ENCODE data around the gene PIP4K2A. TPM values are rescaled to one million over a fixed set of nuclear protein-coding genes. Genes with fewer than 3 reads are reported as not detected.
A peak's percentile ranks its signal among the peaks of the same experiment; 100 is the strongest.
"Not testable (repeated sequence)": the region's sequence is repeated elsewhere in the genome, so short reads cannot be mapped to it uniquely, and the experiment has no call there.

Gene PIP4K2A
- total and polyA plus RNA-seq, 4 donors = 38.9 to 60.4 (median 42.4) TPM

- no peak for DNase-seq (ENCODE audit: low read depth in 4 of 6, low spot score in 6 of 6)
- no peak overlapping the region for H3K27ac ChIP-seq (ENCODE audit: low read depth, low read length)
- H3K4me1 ChIP-seq (ENCODE audit: control insufficient read depth, insufficient read depth, low read length) = no peaks in the 10 kb centered on the region
- H3K27me3 ChIP-seq (ENCODE audit: control insufficient read depth, insufficient read depth, low read length) = peaks cover 4% of the 10 kb centered on the region
- H3K9me3 ChIP-seq (ENCODE audit: control insufficient read depth, insufficient read depth, low read length) = no peaks in the 10 kb centered on the region
- no peak overlapping the region for H3K4me3 ChIP-seq (ENCODE audit: low read depth, low read length)
- no peaks in the 10 kb centered on the region for H3K36me3 ChIP-seq (ENCODE audit: control insufficient read depth, insufficient read depth, low read length)
- 71% methylated on average over 1 of the region's 2 CpGs for WGBS (ENCODE audit: insufficient coverage)
Measured at GRCh38 chr10:22501863-22502262, 212.5 kb downstream of the PIP4K2A start.

- Histone ChIP-seq H3K36me3 (ENCODE audit: control insufficient read depth, insufficient read depth, low read length) (no peaks in the 10 kb centered on the region), H3K27me3 (ENCODE audit: control insufficient read depth, insufficient read depth, low read length) (peaks cover 4% of the 10 kb centered on the region), H3K27ac (ENCODE audit: low read depth, low read length) (no peak overlapping the region), H3K4me1 (ENCODE audit: control insufficient read depth, insufficient read depth, low read length) (no peaks in the 10 kb centered on the region), H3K4me3 (ENCODE audit: low read depth, low read length) (no peak overlapping the region), H3K9me3 (ENCODE audit: control insufficient read depth, insufficient read depth, low read length) (no peaks in the 10 kb centered on the region)
- no CpG with 5 or more reads among the region's 3 CpGs for WGBS (ENCODE audit: insufficient coverage)
- peak in 1 of 6 donors; percentile 32 for DNase-seq (ENCODE audit: low read depth in 4 of 6, low spot score in 6 of 6)
Measured at GRCh38 chr10:22501413-22501812, 213.0 kb downstream of the PIP4K2A start.

- Histone ChIP-seq H3K27me3 (ENCODE audit: control insufficient read depth, insufficient read depth, low read length) (peaks cover 4% of the 10 kb centered on the region), H3K36me3 (ENCODE audit: control insufficient read depth, insufficient read depth, low read length) (no peaks in the 10 kb centered on the region), H3K9me3 (ENCODE audit: control insufficient read depth, insufficient read depth, low read length) (no peaks in the 10 kb centered on the region), H3K4me1 (ENCODE audit: control insufficient read depth, insufficient read depth, low read length) (no peaks in the 10 kb centered on the region), H3K27ac (ENCODE audit: low read depth, low read length) (no peak overlapping the region), H3K4me3 (ENCODE audit: low read depth, low read length) (no peak overlapping the region)
- WGBS (ENCODE audit: insufficient coverage) = 21% methylated on average over 5 of the region's 7 CpGs
- peak in 3 of 6 donors; percentile 22 to 71 (median 57) for DNase-seq (ENCODE audit: low read depth in 4 of 6, low spot score in 6 of 6)
Measured at GRCh38 chr10:22500656-22501340, 213.6 kb downstream of the PIP4K2A start.

GRCh38 chr10:22499973-22500372, 214.4 kb downstream of the PIP4K2A start:
- WGBS (ENCODE audit: insufficient coverage) = no CpG with 5 or more reads among the region's 2 CpGs
- DNase-seq (ENCODE audit: low read depth in 4 of 6, low spot score in 6 of 6); H3K27me3 ChIP-seq (ENCODE audit: control insufficient read depth, insufficient read depth, low read length); H3K9me3 ChIP-seq (ENCODE audit: control insufficient read depth, insufficient read depth, low read length); H3K4me3 ChIP-seq (ENCODE audit: low read depth, low read length); H3K27ac ChIP-seq (ENCODE audit: low read depth, low read length); H3K36me3 ChIP-seq (ENCODE audit: control insufficient read depth, insufficient read depth, low read length); H3K4me1 ChIP-seq (ENCODE audit: control insufficient read depth, insufficient read depth, low read length): not testable (repeated sequence)

- peaks cover 2% of the 10 kb centered on the region for H3K27me3 ChIP-seq (ENCODE audit: control insufficient read depth, insufficient read depth, low read length)
- no peak overlapping the region for H3K27ac ChIP-seq (ENCODE audit: low read depth, low read length)
- H3K9me3 ChIP-seq (ENCODE audit: control insufficient read depth, insufficient read depth, low read length) = no peaks in the 10 kb centered on the region
- 87% methylated on average over 3 of the region's 3 CpGs for WGBS (ENCODE audit: insufficient coverage)
- no peaks in the 10 kb centered on the region for H3K4me1 ChIP-seq (ENCODE audit: control insufficient read depth, insufficient read depth, low read length)
- H3K36me3 ChIP-seq (ENCODE audit: control insufficient read depth, insufficient read depth, low read length) = no peaks in the 10 kb centered on the region
- no peak for DNase-seq (ENCODE audit: low read depth in 4 of 6, low spot score in 6 of 6)
- H3K4me3 ChIP-seq (ENCODE audit: low read depth, low read length) = no peak overlapping the region
Measured at GRCh38 chr10:22495396-22495795, 219.0 kb downstream of the PIP4K2A start.

GRCh38 chr10:22494007-22494406, 220.4 kb downstream of the PIP4K2A start:
- WGBS (ENCODE audit: insufficient coverage) = 89% methylated on average over 2 of the region's 3 CpGs
- no peaks in the 10 kb centered on the region for H3K36me3 ChIP-seq (ENCODE audit: control insufficient read depth, insufficient read depth, low read length)
- DNase-seq (ENCODE audit: low read depth in 4 of 6, low spot score in 6 of 6) = no peak
- peaks cover 2% of the 10 kb centered on the region for H3K27me3 ChIP-seq (ENCODE audit: control insufficient read depth, insufficient read depth, low read length)
- no peak overlapping the region for H3K27ac ChIP-seq (ENCODE audit: low read depth, low read length)
- H3K4me3 ChIP-seq (ENCODE audit: low read depth, low read length) = no peak overlapping the region
- no peaks in the 10 kb centered on the region for H3K9me3 ChIP-seq (ENCODE audit: control insufficient read depth, insufficient read depth, low read length)
- H3K4me1 ChIP-seq (ENCODE audit: control insufficient read depth, insufficient read depth, low read length) = no peaks in the 10 kb centered on the region

GRCh38 chr10:22491931-22492615, 222.3 kb downstream of the PIP4K2A start:
- WGBS (ENCODE audit: insufficient coverage) = 78% methylated on average over 1 of the region's 2 CpGs
- no peaks in the 10 kb centered on the region for H3K4me1 ChIP-seq (ENCODE audit: control insufficient read depth, insufficient read depth, low read length)
- DNase-seq (ENCODE audit: low read depth in 4 of 6, low spot score in 6 of 6) = no peak
- no peaks in the 10 kb centered on the region for H3K36me3 ChIP-seq (ENCODE audit: control insufficient read depth, insufficient read depth, low read length)
- H3K27me3 ChIP-seq (ENCODE audit: control insufficient read depth, insufficient read depth, low read length) = no peaks in the 10 kb centered on the region
- no peaks in the 10 kb centered on the region for H3K9me3 ChIP-seq (ENCODE audit: control insufficient read depth, insufficient read depth, low read length)
- H3K4me3 ChIP-seq (ENCODE audit: low read depth, low read length) = no peak overlapping the region
- H3K27ac ChIP-seq (ENCODE audit: low read depth, low read length) = no peak overlapping the region

- 100% methylated on average over 1 of the region's 3 CpGs for WGBS (ENCODE audit: insufficient coverage)
- H3K9me3 ChIP-seq (ENCODE audit: control insufficient read depth, insufficient read depth, low read length) = no peaks in the 10 kb centered on the region
- H3K4me1 ChIP-seq (ENCODE audit: control insufficient read depth, insufficient read depth, low read length) = no peaks in the 10 kb centered on the region
- DNase-seq (ENCODE audit: low read depth in 4 of 6, low spot score in 6 of 6) = no peak
- H3K4me3 ChIP-seq (ENCODE audit: low read depth, low read length) = no peak overlapping the region
- H3K27me3 ChIP-seq (ENCODE audit: control insufficient read depth, insufficient read depth, low read length) = no peaks in the 10 kb centered on the region
- H3K27ac ChIP-seq (ENCODE audit: low read depth, low read length) = no peak overlapping the region
- H3K36me3 ChIP-seq (ENCODE audit: control insufficient read depth, insufficient read depth, low read length) = no peaks in the 10 kb centered on the region
Measured at GRCh38 chr10:22491480-22491879, 222.9 kb downstream of the PIP4K2A start.

GRCh38 chr10:22489975-22490374, 224.4 kb downstream of the PIP4K2A start:
- WGBS (ENCODE audit: insufficient coverage) = 100% methylated on average over 2 of the region's 3 CpGs
- H3K36me3 ChIP-seq (ENCODE audit: control insufficient read depth, insufficient read depth, low read length) = no peaks in the 10 kb centered on the region
- H3K4me3 ChIP-seq (ENCODE audit: low read depth, low read length) = no peak overlapping the region
- H3K27ac ChIP-seq (ENCODE audit: low read depth, low read length) = no peak overlapping the region
- no peaks in the 10 kb centered on the region for H3K9me3 ChIP-seq (ENCODE audit: control insufficient read depth, insufficient read depth, low read length)
- no peak for DNase-seq (ENCODE audit: low read depth in 4 of 6, low spot score in 6 of 6)
- H3K27me3 ChIP-seq (ENCODE audit: control insufficient read depth, insufficient read depth, low read length) = no peaks in the 10 kb centered on the region
- H3K4me1 ChIP-seq (ENCODE audit: control insufficient read depth, insufficient read depth, low read length) = no peaks in the 10 kb centered on the region

- H3K27ac ChIP-seq (ENCODE audit: low read depth, low read length) = no peak overlapping the region
- no peaks in the 10 kb centered on the region for H3K36me3 ChIP-seq (ENCODE audit: control insufficient read depth, insufficient read depth, low read length)
- no peaks in the 10 kb centered on the region for H3K9me3 ChIP-seq (ENCODE audit: control insufficient read depth, insufficient read depth, low read length)
- WGBS (ENCODE audit: insufficient coverage) = 100% methylated on average over 1 of the region's 4 CpGs
- no peaks in the 10 kb centered on the region for H3K27me3 ChIP-seq (ENCODE audit: control insufficient read depth, insufficient read depth, low read length)
- H3K4me3 ChIP-seq (ENCODE audit: low read depth, low read length) = no peak overlapping the region
- H3K4me1 ChIP-seq (ENCODE audit: control insufficient read depth, insufficient read depth, low read length) = no peaks in the 10 kb centered on the region
- no peak for DNase-seq (ENCODE audit: low read depth in 4 of 6, low spot score in 6 of 6)
Measured at GRCh38 chr10:22489467-22489866, 224.9 kb downstream of the PIP4K2A start.
